Measurements from ENCODE around the gene ELL. TPM values are rescaled to one million over a fixed set of nuclear protein-coding genes. Genes with fewer than 3 reads are reported as not detected.

The ELL gene
- total and polyA plus RNA-seq, 2 experiments from 2014 or later: 11.3 to 20.1 TPM

DNA sequence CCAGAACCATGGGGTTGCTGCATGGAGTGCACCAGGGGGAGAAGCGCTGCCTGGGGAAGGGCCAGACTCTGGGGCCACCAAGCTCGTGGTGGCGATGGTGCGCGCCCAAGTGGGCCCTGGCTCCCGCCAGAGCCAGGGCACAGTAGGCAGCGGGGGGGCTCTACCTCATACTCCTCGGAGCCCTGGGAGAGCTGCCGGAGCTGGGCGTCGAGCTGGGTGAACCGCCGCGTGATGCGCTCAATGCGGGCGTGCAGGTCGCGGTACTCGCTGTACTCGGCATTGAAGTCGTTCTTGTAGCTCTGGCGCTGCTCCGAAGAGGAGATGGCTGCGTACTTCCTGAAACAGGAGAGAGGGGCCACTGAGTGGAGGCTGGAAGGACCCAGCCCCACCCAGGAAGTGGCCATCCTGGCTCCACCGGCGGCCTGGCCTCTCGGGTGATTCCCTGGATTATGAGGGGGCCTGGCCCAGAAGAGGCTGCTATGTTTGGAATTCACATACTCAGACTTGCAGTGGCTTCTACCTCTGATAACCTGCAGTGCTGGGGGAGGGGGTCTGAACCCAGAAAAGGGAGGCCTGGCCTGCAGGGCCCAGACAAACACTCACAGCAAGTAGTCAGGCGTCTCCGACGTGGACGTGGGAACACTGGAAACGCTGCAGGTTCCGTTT is 75.6 kb downstream of the ELL start:
- no peak overlapping the region for H3K27ac Mint-ChIP-seq
- Histone ChIP-seq H3K27ac (ENCODE audit: low read depth) (no peak overlapping the region), H3F3A (replicated peaks; ENCODE audit: low read depth) (0 out of 2 replicates have a peak, but pooled peaks cover 3% of the 10 kb centered on the region), H3K27me3 (ENCODE audit: insufficient read depth) (no peaks in the 10 kb centered on the region), H3K36me3 (ENCODE audit: insufficient read depth) (no peaks in the 10 kb centered on the region; the same call in 1 of the 2 replicates), H3K4me2 (no peak overlapping the region), H4K20me1 (replicated peaks; ENCODE audit: insufficient read depth) (no peaks in the 10 kb centered on the region; the same call in 1 of the 2 replicates), H3K9me2 (ENCODE audit: insufficient read depth) (no peaks in the 10 kb centered on the region), H3K79me2 (replicated peaks; ENCODE audit: insufficient read depth) (no peaks in the 10 kb centered on the region), H3K4me3 (no peak overlapping the region), H2AFZ (no peak overlapping the region), H3K4me1 (ENCODE audit: insufficient read depth) (no peaks in the 10 kb centered on the region)
- no peak overlapping the region for H3K4me3 Mint-ChIP-seq
- DNase-seq (ENCODE audit: low spot score): no peak
- peaks cover 12% of the 10 kb centered on the region for H3K36me3 Mint-ChIP-seq (ENCODE audit: low read depth)
- H3K9me3 Mint-ChIP-seq: peaks cover 4% of the 10 kb centered on the region
- no peak for ATAC-seq
- 0 out of 3 replicates have a peak, but pooled peaks cover 2% of the 10 kb centered on the region for H3K4me1 Mint-ChIP-seq
- H3K27me3 Mint-ChIP-seq (ENCODE audit: insufficient read depth, low read depth, poor library complexity): peaks cover 13% of the 10 kb centered on the region
- no peak for TF ChIP-seq ETS1 (IDR thresholded peaks at IDR 0.05)
- no peak for TF ChIP-seq ZNF114 (CRISPR knock-in tag; IDR thresholded peaks at IDR 0.05)
- TF ChIP-seq, protein P1, sequence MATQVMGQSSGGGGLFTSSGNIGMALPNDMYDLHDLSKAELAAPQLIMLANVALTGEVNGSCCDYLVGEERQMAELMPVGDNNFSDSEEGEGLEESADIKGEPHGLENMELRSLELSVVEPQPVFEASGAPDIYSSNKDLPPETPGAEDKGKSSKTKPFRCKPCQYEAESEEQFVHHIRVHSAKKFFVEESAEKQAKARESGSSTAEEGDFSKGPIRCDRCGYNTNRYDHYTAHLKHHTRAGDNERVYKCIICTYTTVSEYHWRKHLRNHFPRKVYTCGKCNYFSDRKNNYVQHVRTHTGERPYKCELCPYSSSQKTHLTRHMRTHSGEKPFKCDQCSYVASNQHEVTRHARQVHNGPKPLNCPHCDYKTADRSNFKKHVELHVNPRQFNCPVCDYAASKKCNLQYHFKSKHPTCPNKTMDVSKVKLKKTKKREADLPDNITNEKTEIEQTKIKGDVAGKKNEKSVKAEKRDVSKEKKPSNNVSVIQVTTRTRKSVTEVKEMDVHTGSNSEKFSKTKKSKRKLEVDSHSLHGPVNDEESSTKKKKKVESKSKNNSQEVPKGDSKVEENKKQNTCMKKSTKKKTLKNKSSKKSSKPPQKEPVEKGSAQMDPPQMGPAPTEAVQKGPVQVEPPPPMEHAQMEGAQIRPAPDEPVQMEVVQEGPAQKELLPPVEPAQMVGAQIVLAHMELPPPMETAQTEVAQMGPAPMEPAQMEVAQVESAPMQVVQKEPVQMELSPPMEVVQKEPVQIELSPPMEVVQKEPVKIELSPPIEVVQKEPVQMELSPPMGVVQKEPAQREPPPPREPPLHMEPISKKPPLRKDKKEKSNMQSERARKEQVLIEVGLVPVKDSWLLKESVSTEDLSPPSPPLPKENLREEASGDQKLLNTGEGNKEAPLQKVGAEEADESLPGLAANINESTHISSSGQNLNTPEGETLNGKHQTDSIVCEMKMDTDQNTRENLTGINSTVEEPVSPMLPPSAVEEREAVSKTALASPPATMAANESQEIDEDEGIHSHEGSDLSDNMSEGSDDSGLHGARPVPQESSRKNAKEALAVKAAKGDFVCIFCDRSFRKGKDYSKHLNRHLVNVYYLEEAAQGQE (IDR thresholded peaks at IDR 0.05; ENCODE audit: unreplicated experiment): no peak
- TF ChIP-seq, protein P2, sequence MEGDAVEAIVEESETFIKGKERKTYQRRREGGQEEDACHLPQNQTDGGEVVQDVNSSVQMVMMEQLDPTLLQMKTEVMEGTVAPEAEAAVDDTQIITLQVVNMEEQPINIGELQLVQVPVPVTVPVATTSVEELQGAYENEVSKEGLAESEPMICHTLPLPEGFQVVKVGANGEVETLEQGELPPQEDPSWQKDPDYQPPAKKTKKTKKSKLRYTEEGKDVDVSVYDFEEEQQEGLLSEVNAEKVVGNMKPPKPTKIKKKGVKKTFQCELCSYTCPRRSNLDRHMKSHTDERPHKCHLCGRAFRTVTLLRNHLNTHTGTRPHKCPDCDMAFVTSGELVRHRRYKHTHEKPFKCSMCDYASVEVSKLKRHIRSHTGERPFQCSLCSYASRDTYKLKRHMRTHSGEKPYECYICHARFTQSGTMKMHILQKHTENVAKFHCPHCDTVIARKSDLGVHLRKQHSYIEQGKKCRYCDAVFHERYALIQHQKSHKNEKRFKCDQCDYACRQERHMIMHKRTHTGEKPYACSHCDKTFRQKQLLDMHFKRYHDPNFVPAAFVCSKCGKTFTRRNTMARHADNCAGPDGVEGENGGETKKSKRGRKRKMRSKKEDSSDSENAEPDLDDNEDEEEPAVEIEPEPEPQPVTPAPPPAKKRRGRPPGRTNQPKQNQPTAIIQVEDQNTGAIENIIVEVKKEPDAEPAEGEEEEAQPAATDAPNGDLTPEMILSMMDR (conservative IDR thresholded peaks at IDR 0.05; ENCODE audit: low read depth in 2 of 2): no peak
- TF ChIP-seq ZNF462 (CRISPR knock-in tag; IDR thresholded peaks at IDR 0.05): no peak
- no peak for TF ChIP-seq STAT1 (IDR thresholded peaks at IDR 0.05; ENCODE audit: unreplicated experiment)
